ENCODE measurements around the gene FBXL14.
A peak's percentile ranks its signal among the peaks of the same experiment; 100 is the strongest.

Gene FBXL14

GRCh38 chr12:1635301-1636095 lies 41.1 kb upstream of the FBXL14 start:
- TF ChIP-seq CTCF (IDR thresholded peaks at IDR 0.05) = no peak

- TF ChIP-seq CTCF (IDR thresholded peaks at IDR 0.05) = peak; percentile 91
Measured at GRCh38 chr12:1634590-1635191, 40.3 kb upstream of the FBXL14 start.

GRCh38 chr12:1634149-1634548 lies 39.8 kb upstream of the FBXL14 start:
- TF ChIP-seq CTCF (IDR thresholded peaks at IDR 0.05) = no peak

- no peak for TF ChIP-seq CTCF (IDR thresholded peaks at IDR 0.05)
Measured at GRCh38 chr12:1633459-1633858, 39.1 kb upstream of the FBXL14 start.

GRCh38 chr12:1632702-1633101 lies 38.3 kb upstream of the FBXL14 start:
- TF ChIP-seq CTCF (IDR thresholded peaks at IDR 0.05) = no peak

GRCh38 chr12:1630827-1631591 lies 36.6 kb upstream of the FBXL14 start:
- no peak for TF ChIP-seq CTCF (IDR thresholded peaks at IDR 0.05)

- TF ChIP-seq CTCF (IDR thresholded peaks at IDR 0.05) = no peak
Measured at GRCh38 chr12:1630133-1630826, 35.9 kb upstream of the FBXL14 start.
